ENCODE measurements around the gene SND1. TPM values are rescaled to one million over a fixed set of nuclear protein-coding genes. Genes with fewer than 3 reads are reported as not detected.

SND1 gene
- total RNA-seq, 4 donors from 2014 or later = 62.0 to 89.4 (median 82.1) TPM

- 68 to 69% methylated on average over 3 of the region's 3 CpGs for WGBS, 2 donors
- intact Hi-C loops (cut with DNase I; ENCODE audit: low total_unique reads) = no loop called here
- H3K4me3 ChIP-seq (ENCODE audit: low read depth, poor library complexity, severe bottlenecking) = no peak overlapping the region
- no peak for TF ChIP-seq POLR2A (IDR thresholded peaks at IDR 0.05)
- TF ChIP-seq, protein P1, sequence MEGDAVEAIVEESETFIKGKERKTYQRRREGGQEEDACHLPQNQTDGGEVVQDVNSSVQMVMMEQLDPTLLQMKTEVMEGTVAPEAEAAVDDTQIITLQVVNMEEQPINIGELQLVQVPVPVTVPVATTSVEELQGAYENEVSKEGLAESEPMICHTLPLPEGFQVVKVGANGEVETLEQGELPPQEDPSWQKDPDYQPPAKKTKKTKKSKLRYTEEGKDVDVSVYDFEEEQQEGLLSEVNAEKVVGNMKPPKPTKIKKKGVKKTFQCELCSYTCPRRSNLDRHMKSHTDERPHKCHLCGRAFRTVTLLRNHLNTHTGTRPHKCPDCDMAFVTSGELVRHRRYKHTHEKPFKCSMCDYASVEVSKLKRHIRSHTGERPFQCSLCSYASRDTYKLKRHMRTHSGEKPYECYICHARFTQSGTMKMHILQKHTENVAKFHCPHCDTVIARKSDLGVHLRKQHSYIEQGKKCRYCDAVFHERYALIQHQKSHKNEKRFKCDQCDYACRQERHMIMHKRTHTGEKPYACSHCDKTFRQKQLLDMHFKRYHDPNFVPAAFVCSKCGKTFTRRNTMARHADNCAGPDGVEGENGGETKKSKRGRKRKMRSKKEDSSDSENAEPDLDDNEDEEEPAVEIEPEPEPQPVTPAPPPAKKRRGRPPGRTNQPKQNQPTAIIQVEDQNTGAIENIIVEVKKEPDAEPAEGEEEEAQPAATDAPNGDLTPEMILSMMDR (IDR thresholded peaks at IDR 0.05) = no peak
- no peak for DNase-seq (ENCODE audit: low spot score in 2 of 2)
These were observed 89.9 kb downstream of the SND1 start for GRCh38 chr7:127741764-127742375.

GRCh38 chr7:127745445-127745844, 93.5 kb downstream of the SND1 start:
- WGBS, 2 donors = 90 to 97% methylated on average over 1 of the region's 1 CpG

GRCh38 chr7:127751062-127751461, 99.1 kb downstream of the SND1 start:
- no peak for TF ChIP-seq POLR2A (IDR thresholded peaks at IDR 0.05)
- TF ChIP-seq, protein P1 (IDR thresholded peaks at IDR 0.05) = no peak
- DNase-seq (ENCODE audit: low spot score in 2 of 2) = no peak
- no peak overlapping the region for H3K4me3 ChIP-seq (ENCODE audit: low read depth, poor library complexity, severe bottlenecking)
- intact Hi-C loops (cut with DNase I; ENCODE audit: low total_unique reads) = no loop called here
- 83 to 92% methylated on average over 4 of the region's 4 CpGs for WGBS, 2 donors

More at GRCh38 chr7:127745445-127745844, 93.5 kb downstream of the SND1 start:
- DNase-seq (ENCODE audit: low spot score in 2 of 2) = no peak
- TF ChIP-seq POLR2A (IDR thresholded peaks at IDR 0.05) = no peak
- TF ChIP-seq, protein P1 (IDR thresholded peaks at IDR 0.05) = no peak
- intact Hi-C loops (cut with DNase I; ENCODE audit: low total_unique reads) = no loop called here
- no peak overlapping the region for H3K4me3 ChIP-seq (ENCODE audit: low read depth, poor library complexity, severe bottlenecking)

DNA sequence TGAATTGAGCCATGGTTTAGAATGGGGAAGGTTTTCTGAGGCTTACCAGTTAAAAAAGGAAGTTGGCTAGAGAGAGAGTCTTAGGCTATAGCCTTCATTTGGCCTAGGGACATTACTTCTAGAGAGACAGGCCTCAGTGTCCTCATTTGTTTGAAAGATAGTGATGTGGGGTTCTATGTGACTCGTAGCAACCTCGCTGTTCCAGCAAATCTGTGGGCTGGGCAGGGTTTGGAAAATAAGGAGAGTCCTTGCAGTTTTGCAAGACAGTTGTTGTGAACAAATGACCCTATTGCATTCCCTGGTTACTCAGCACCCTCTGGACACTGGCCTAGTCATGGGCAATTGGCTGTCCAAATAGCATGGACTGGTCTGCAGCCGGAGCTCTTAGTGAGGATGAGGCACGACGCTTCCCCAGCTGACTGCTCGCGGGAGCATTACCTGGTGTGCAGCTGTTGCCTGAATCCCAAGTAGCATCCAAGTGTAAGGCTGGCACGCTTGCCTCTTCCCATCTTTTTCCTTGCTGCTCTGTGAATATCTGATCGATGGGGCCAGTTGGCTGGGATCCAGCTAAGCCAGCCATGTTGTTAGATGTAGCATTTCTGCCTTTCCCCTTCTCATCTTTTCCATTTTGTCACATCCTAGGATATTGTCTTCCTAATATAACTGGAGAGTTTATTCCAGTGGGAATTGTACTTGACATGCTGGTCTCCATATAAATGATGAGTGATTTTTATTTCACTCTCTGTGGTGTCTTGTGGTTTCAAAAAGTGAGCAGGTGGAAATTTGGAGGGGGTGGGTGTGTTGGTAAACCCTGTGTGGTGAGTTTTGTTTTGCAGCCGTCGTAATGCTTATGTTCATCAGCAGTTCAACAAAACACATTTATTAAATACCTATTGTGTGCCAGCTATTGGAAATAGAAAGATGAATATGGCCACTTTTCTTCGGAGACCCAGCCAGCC, 99.8 kb downstream of the SND1 start:
- 88 to 94% methylated on average over 12 of the region's 12 CpGs for WGBS, 2 donors
- intact Hi-C loops (cut with DNase I; ENCODE audit: low total_unique reads) = no loop called here
- TF ChIP-seq POLR2A (IDR thresholded peaks at IDR 0.05) = no peak
- TF ChIP-seq, protein P1 (IDR thresholded peaks at IDR 0.05) = no peak
- H3K4me3 ChIP-seq (ENCODE audit: low read depth, poor library complexity, severe bottlenecking) = no peak overlapping the region
- no peak for DNase-seq (ENCODE audit: low spot score in 2 of 2)

GRCh38 chr7:127752829-127753228, 100.8 kb downstream of the SND1 start:
- intact Hi-C loops (cut with DNase I; ENCODE audit: low total_unique reads) = no loop called here

More at GRCh38 chr7:127752829-127753228, 100.8 kb downstream of the SND1 start:
- TF ChIP-seq, protein P1 (IDR thresholded peaks at IDR 0.05) = no peak
- no peak for TF ChIP-seq POLR2A (IDR thresholded peaks at IDR 0.05)
- DNase-seq (ENCODE audit: low spot score in 2 of 2) = no peak
- 76 to 91% methylated on average over 1 of the region's 1 CpG for WGBS, 2 donors
- no peak overlapping the region for H3K4me3 ChIP-seq (ENCODE audit: low read depth, poor library complexity, severe bottlenecking)
